GM21390 (cell line): ENCODE measurements around the gene SMAD1.
A peak's percentile ranks its signal among the peaks of the same experiment; 100 is the strongest.

Experiments used
- ATAC-seq: cut with Tn5 transposase; IDR thresholded peaks from one replicate; pipeline ENCODE4 v1.9.1; 2021; ENCODE audit not compliant: unreplicated experiment

Gene SMAD1

DNA sequence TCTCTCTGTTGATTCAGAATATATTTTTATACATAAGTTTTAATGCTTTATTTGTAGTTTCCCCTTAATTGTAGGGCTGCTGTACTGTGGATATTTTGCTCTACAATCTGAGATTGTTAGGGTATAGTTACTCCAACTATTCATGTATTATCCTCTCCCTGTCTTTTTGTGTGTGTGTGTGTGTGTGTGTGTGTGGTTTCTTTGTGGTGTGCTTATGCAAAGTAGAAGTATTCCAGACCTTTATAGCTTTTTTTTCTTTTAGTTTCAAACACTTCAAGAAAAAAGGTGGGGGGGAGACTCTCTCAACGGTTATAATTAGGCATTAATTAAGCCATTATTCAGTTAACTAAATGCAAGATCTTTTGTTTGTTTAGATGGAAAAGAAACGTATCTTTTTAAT lies 6.7 kb downstream of the SMAD1 start:
- no peak for ATAC-seq

GRCh38 chr4:145489556-145489955 lies 7.9 kb downstream of the SMAD1 start:
- ATAC-seq: no peak

- ATAC-seq: no peak
Measured at GRCh38 chr4:145490361-145490760, 8.7 kb downstream of the SMAD1 start.

- no peak for ATAC-seq
Measured at GRCh38 chr4:145490796-145491195, 9.1 kb downstream of the SMAD1 start.

GRCh38 chr4:145492376-145492775 lies 10.7 kb downstream of the SMAD1 start:
- no peak for ATAC-seq

- ATAC-seq: no peak
Measured at GRCh38 chr4:145493166-145493565, 11.5 kb downstream of the SMAD1 start.

GRCh38 chr4:145494666-145495270 lies 13.1 kb downstream of the SMAD1 start:
- no peak for ATAC-seq

GRCh38 chr4:145496292-145496691 lies 14.6 kb downstream of the SMAD1 start:
- ATAC-seq: no peak

DNA sequence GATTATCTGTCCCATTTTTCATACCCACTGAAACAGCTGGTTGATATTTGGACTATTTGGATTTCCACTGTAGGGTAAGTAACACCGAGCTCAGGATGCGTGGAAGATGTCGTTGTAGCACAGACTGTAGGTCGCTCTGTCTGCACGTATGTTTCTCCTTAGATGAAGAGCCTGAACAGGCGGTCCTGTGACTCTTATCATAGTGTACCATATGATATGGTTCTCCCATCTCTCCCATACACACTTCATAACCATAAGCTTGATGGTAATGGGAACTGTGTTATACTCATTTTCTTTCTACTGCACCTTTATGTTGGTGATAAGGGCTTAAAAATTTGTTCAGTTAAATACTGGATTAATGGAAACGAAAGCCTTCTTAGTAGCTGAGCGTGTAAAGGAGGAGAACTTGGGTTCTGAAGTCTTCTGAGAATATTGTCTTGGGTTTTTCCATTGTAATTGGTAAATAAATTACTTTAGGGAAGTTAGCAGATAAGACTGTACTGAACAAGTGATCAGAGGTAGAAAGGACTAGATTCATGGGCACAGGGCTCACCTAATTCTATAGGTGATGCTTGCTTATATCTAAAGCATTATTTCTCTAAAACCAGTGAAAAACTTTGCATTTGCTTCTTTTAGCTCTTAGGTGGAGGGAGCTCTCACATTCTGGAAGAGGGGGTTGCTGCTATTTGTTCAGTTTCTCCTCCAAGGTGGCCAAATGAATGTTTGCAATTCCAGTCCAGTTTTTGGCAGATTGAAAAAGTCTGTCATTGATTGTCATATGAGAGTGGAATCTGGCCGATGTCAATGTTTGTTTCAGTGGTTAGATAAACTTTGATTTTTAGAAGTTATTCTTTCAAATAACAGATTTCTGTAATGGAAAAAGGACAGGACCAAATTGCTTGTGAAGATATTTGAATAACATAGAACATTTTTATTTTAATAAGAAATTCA lies 15.8 kb downstream of the SMAD1 start:
- ATAC-seq: no peak

- peak; percentile 78 for ATAC-seq
Measured at GRCh38 chr4:145498430-145498829, 16.8 kb downstream of the SMAD1 start.

DNA sequence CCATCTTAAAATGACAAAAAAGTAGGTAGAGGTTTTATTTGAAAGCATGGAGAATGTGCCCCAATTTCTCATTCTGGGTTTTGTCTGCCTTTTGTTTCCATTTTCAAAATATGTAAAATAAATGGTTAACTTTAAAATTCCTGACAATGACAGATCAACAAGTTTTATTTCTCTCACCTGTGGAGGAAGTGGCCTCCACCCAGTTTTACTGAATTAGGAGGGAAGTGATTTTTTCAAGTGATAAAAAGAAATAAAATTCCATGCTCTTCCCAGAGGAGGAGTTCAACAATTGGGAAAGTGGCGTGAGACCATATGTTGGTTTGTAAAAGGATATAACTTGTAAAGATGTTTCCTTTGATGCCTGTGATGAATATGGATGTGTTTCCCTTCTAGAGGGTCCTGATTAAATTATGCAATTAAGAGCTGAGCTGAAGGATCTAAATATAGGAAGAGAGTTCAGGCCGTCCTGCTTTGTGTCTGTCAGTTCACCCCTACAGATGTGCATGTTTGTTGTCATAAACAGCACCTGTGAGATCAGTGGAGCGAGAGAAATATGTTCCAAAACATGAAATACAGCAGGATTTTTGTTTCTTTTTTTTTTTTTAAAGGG lies 19.5 kb downstream of the SMAD1 start:
- ATAC-seq: peak; percentile 48

DNA sequence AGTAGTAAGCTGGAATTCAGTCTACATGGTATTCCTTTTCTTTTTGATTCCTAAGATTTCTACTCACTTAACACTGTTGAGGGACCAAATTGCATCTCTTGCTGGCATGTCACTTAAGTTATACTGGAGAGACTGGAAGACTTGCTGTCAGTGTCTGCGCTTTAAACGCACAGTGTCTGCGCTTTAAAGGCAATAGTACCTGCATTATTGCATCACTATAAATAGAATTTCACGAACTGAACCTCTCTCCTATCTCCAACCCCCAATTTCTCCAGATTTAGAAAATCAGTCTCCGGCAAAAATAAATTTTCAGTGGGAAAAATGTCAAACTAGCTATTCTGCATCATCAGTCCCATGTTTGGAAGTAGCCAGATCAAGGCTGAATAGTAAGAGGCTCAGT lies 21.2 kb downstream of the SMAD1 start:
- no peak for ATAC-seq

DNA sequence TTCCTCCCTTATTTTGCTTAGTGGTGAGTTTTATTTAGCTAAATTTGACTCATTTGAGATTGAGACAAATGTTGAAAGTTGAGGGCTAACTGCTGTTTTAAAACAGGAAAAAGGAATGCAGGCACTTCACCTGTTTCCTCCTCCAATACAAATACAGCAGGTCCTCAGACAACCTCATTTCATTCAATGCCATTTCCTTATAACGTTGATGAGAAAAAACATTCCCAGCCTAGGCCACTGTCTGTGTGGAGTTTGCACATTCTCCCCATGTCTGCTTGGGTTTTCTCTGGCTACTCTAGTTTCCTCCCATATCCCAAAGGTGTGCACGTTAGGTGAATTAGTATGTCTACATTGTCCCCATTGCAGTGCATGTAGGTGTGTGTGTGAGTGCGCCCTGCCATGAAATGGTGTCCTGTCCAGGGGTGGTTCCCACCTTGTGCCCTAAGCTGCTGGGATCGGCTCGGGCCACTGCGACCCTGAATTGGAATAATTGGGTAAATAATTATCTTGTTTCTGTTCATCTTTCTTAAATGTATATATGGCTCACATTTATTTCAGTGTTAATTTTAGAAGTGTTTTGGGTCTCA lies 21.9 kb downstream of the SMAD1 start:
- ATAC-seq: no peak

DNA sequence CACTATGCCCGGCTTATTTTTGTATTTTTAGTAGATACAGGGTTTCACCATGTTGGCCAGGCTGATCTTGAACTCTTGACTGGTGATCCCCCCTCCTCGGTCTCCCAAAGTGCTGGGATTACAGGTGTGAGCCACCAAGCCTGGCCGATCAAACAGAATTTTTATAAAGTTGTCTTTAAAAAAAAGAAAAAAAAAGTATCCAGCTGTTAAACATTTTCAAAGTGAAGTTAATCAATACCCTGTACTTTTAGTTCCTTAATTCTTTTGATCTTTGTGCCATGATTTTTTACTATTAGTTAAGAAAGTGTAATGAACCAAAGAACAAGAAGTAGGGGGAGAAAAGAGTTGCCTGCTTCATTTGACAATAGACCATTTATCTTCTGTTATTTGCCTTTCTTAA lies 24.3 kb downstream of the SMAD1 start:
- ATAC-seq: no peak

DNA sequence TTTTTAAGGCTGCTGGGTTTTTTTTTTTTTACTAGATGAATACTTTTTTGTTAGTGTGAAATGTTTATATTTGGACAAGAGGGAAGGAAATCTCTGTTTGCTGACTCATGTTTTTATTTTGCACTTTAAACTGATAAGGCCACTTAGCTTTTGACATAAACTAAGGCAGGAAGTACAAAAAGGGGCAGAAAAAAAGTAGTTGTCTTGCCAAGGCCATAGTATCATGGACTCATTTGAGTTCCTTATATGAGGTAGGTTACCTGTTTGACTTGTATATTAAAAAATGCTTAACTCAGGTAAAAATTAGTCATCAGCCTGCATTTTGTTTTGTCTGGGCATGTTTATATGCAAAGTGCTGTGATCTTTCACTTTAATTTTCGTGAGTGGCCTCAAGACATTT lies 26.0 kb downstream of the SMAD1 start:
- ATAC-seq: no peak

- no peak for ATAC-seq
Measured at GRCh38 chr4:145511913-145512522, 30.4 kb downstream of the SMAD1 start.

DNA sequence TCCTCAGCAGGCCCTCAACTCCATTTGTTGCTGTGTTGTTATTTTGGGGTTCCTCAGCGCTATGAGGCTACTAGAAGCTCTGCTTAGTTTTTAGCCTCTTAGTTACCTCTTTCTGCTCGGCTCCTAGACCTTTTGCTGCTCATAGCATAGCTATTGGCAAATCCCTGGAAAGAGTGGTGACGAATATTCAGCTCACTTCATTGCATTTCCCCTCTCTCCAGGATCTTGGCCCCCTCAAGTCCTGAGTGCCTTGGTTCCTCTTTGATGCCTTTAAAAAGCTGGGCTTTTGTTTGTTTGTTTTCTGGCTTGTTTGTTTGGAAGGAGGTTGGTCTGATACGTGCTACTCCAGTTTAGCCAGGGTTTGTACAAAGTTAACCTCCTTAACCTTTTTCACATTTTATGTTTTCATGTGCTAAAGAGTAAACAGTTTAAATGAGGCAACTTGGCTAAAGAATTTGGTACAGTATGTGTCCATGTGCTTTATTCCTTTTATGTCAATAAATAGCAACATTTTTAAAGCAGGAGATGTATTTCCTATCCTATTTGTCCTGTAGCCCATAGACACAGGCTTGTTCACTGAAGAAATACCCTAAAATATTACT lies 31.5 kb downstream of the SMAD1 start:
- no peak for ATAC-seq

- peak; percentile 42 for ATAC-seq
Measured at GRCh38 chr4:145520172-145520571, 38.5 kb downstream of the SMAD1 start.

- peak; percentile 42 for ATAC-seq
Measured at GRCh38 chr4:145521282-145521681, 39.6 kb downstream of the SMAD1 start.

GRCh38 chr4:145523117-145523516 lies 41.5 kb downstream of the SMAD1 start:
- no peak for ATAC-seq

- ATAC-seq: no peak
Measured at GRCh38 chr4:145524552-145524951, 42.9 kb downstream of the SMAD1 start.
